CD4-positive, alpha-beta T cell treated with Interleukin-15 for 1 hour (primary cell): ENCODE measurements around the gene TAOK3.

Experiments
- DNase-seq: peaks from one replicate; pipeline ENCODE4 v3.0.0-alpha.2; 2020

The TAOK3 gene

GRCh38 chr12:118126119-118126757 is 246.5 kb downstream of the TAOK3 start:
- no peak for DNase-seq

- DNase-seq, result no peak
Observed at GRCh38 chr12:118125743-118126118, 247.0 kb downstream of the TAOK3 start.

GRCh38 chr12:118124333-118124874 is 248.3 kb downstream of the TAOK3 start:
- DNase-seq, result no peak

GRCh38 chr12:118122264-118122663 is 250.4 kb downstream of the TAOK3 start:
- DNase-seq, result no peak

GRCh38 chr12:118120579-118121363 is 251.9 kb downstream of the TAOK3 start:
- peak; percentile 51 for DNase-seq

GRCh38 chr12:118119449-118119879 is 253.2 kb downstream of the TAOK3 start:
- no peak for DNase-seq

- no peak for DNase-seq
Observed at GRCh38 chr12:118109088-118109487, 263.6 kb downstream of the TAOK3 start.

- no peak for DNase-seq
Observed at GRCh38 chr12:118107694-118108093, 265.0 kb downstream of the TAOK3 start.

GRCh38 chr12:118107011-118107410 is 265.7 kb downstream of the TAOK3 start:
- DNase-seq, result no peak

GRCh38 chr12:118103601-118104382 is 268.9 kb downstream of the TAOK3 start, which contains the start of gene VSIG10:
Gene VSIG10, minus strand, starts transcription at chr12:118104011. Its CDS starts 340 bp downstream, at chr12:118103671.
- no peak for DNase-seq

- no peak for DNase-seq
Observed at GRCh38 chr12:118103201-118103600, 269.5 kb downstream of the TAOK3 start.

GRCh38 chr12:118102609-118103008 is 270.1 kb downstream of the TAOK3 start:
- no peak for DNase-seq

GRCh38 chr12:118102070-118102469 is 270.6 kb downstream of the TAOK3 start:
- DNase-seq, result no peak

GRCh38 chr12:118101051-118101450 is 271.7 kb downstream of the TAOK3 start:
- DNase-seq, result no peak
